Prostate gland (tissue), 2 donors: Measurements from ENCODE around the gene HDHD5. TPM values are rescaled to one million over a fixed set of nuclear protein-coding genes. Genes with fewer than 3 reads are reported as not detected.

ENCODE experiments used
- DNase-seq: peaks from one replicate; pipeline ENCODE4 v3.0.0-alpha.2; 2019; ENCODE audit warnings: low spot score
- H3K27ac ChIP-seq, 2 donors: fragments of 200-600 bp; sonication (generic); 2 replicates each; pipeline ENCODE4 v1.5.1; 2017 to 2019
- H3K27me3 ChIP-seq: fragments of 200-600 bp; sonication (generic); replicated peaks from 2 replicates; pipeline ENCODE4 v1.5.1; 2019; ENCODE audit not compliant: insufficient read depth
- H3K36me3 ChIP-seq, 2 donors: fragments of 200-600 bp; sonication (generic); 1 replicate in 1 of 2; 2 replicates in 1 of 2; pipeline versions ENCODE4 v1.5.1 to v1.8.1; 2017 to 2019
- H3K4me1 ChIP-seq: fragments of 200-600 bp; sonication (generic); replicated peaks from 2 replicates; pipeline ENCODE4 v1.5.1; 2019
- H3K4me3 ChIP-seq, 2 donors: fragments of 200-600 bp; sonication (generic); 2 replicates each; pipeline ENCODE4 v1.5.1; 2017 to 2019
- H3K9me3 ChIP-seq: fragments of 200-600 bp; sonication (generic); 2 replicates; pipeline ENCODE4 v1.5.1; 2017
- POLR2A ChIP-seq: fragments of 450-650 bp; IDR thresholded peaks from one replicate; pipeline ENCODE4 v1.6.1; 2016; ENCODE audit warnings: antibody characterized with exemption, mild to moderate bottlenecking
- POLR2AphosphoS5 ChIP-seq: sonication (generic); formaldehyde crosslinking; IDR thresholded peaks from one replicate; pipeline ENCODE4 v1.6.1; 2017; ENCODE audit warnings: antibody characterized with exemption
- WGBS: methylation state at CpG from one replicate; pipeline ENCODE4 v1.1.5; 2018; 5-methylcytosine and 5-hydroxymethylcytosine counted together
- intact Hi-C: fragments of 100-400 bp; cut with DNase I; formaldehyde crosslinking; loops from one replicate; pipeline ENCODE4 v1.14.2; 2022
- total RNA-seq, 2 donors: library from RNA; depleted of rRNA; stranded (reverse); fragments of >200 nt; gene quantifications; one replicate each; pipeline ENCODE4 v1.1.0, GENCODE V29; 2016
- TF ChIP-seq, protein P1 (sequence below), 4 experiments: fragments of 200-600 bp in 2 of 4; fragments of 450-650 bp in 2 of 4; sonication (generic) in 2 of 4; IDR thresholded peaks; 1 replicate in 3 of 4; 2 replicates in 1 of 4; pipeline ENCODE4 v1.5.1; 2016 to 2019; ENCODE audit warnings: antibody characterized with exemption in 4 of 4, mild to moderate bottlenecking in 2 of 4, moderate library complexity in 2 of 4

The HDHD5 gene
- total RNA-seq, 2 donors from 2014 or later: 38.7 to 51.6 TPM

DNA sequence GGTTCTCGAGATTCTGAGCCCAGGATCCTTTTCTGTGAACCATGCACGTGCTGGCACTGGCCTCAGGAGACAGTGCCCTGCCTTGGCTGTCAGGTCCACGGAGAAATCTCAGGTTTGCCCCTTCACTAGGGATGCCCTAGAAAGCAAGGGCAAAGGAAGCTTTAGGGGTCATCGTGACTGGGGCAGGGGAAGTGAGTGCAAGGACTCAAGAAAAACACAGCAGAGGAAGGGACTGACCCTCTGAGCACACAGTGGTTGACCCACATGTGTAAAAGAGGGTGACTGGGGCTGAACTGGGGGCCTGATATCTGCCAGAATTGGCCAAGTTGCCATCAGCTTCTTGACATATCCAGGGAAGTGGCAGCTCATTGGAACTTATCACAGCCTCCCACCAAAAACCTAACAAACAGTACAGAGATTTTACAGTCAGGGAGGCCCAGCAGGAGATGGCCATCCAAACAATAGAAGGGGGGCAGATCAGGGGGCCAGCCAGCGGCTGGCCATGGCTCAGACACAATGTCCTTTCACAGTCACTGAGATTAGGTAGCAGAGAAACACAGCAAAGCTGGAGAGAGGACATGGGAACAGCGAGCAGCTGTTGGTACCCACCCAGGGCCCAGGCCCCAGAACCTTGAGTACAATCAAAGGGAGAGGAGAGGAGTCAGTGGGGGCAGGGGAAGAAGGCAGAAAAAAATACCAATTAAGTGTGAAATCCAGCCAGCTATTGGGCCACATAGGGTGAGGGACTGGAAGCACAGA lies 42.3 kb downstream of the HDHD5 start:
- peaks cover 9% of the 10 kb centered on the region for H3K4me1 ChIP-seq
- H3K27ac ChIP-seq: peak overlapping the region; percentile 58 to 83
- no peak for TF ChIP-seq POLR2A
- TF ChIP-seq, protein P1, sequence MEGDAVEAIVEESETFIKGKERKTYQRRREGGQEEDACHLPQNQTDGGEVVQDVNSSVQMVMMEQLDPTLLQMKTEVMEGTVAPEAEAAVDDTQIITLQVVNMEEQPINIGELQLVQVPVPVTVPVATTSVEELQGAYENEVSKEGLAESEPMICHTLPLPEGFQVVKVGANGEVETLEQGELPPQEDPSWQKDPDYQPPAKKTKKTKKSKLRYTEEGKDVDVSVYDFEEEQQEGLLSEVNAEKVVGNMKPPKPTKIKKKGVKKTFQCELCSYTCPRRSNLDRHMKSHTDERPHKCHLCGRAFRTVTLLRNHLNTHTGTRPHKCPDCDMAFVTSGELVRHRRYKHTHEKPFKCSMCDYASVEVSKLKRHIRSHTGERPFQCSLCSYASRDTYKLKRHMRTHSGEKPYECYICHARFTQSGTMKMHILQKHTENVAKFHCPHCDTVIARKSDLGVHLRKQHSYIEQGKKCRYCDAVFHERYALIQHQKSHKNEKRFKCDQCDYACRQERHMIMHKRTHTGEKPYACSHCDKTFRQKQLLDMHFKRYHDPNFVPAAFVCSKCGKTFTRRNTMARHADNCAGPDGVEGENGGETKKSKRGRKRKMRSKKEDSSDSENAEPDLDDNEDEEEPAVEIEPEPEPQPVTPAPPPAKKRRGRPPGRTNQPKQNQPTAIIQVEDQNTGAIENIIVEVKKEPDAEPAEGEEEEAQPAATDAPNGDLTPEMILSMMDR (IDR thresholded peaks at IDR 0.05): no peak
- TF ChIP-seq POLR2AphosphoS5: no peak
- no peaks in the 10 kb centered on the region for H3K9me3 ChIP-seq
- H3K27me3 ChIP-seq: no peaks in the 10 kb centered on the region
- no peak overlapping the region for H3K4me3 ChIP-seq
- DNase-seq: no peak
- intact Hi-C loops: no loop called here
- 39% methylated on average over 6 of the region's 6 CpGs for WGBS
- no peaks in the 10 kb centered on the region for H3K36me3 ChIP-seq

DNA sequence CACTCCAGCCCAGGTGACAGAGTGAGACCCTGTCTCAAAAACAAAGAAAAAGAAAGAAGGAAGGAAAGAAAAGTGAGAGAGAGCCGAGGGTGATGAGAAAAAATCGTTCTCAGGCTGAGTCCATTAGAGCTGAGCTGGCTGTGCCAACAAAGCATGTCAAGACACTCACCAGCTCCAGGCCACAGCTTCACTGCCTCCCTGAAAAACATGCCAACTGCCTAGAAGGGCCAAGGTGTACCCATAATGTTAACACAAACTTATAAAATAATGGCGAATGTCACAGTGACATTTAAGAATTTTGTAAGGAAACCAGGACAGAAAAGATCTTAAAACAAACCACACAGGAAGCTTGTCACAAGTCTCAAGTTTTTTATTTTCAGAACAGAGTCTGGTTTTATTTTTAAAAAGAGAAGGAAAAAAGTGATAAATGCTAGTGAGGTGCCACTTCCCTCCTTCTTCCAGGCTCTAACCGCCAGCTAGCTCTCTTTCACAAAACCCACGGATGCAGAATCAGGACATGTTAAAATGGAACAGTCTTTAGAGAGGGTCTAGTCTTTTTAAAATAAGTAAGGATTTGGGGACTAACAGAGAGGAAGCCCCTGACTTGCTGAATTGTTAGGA lies 43.0 kb downstream of the HDHD5 start:
- WGBS: 20% methylated on average over 5 of the region's 5 CpGs
- H3K36me3 ChIP-seq: no peaks in the 10 kb centered on the region
- intact Hi-C loops: no loop called here

DNA sequence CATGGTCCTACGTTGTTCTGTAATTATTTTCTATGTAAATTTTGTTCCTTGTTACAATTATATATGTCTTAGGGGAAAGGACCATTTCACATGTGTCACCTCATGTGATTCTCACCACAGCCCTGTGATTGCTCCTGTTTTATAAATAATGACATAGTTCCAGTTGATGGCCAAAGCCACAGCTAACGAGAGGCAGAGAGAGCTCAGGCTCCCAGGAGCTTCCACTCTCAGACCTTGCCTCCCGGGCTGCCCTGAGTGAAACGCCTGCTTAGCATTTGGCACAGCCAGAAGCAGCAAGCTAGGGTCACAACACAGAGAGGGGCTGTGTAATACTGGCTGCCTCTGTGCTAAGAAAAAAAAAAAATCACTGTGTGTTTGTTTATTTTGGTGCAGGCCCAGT lies 43.8 kb downstream of the HDHD5 start:
- H3K9me3 ChIP-seq: no peaks in the 10 kb centered on the region
- H3K36me3 ChIP-seq: no peaks in the 10 kb centered on the region
- H3K4me1 ChIP-seq: peaks cover 9% of the 10 kb centered on the region
- no peak overlapping the region for H3K4me3 ChIP-seq
- peak overlapping the region in 1 of 2 donors; percentile 83 for H3K27ac ChIP-seq
- no peaks in the 10 kb centered on the region for H3K27me3 ChIP-seq
- 50% methylated on average over 4 of the region's 4 CpGs for WGBS
- TF ChIP-seq POLR2A (no peak), POLR2AphosphoS5 (no peak)
- TF ChIP-seq, protein P1 (IDR thresholded peaks at IDR 0.05): no peak
- no peak for DNase-seq
- intact Hi-C loops: no loop called here

More for the DNA sequence above, 43.0 kb downstream of the HDHD5 start:
- Histone ChIP-seq H3K27ac (peak overlapping the region; percentile 58 to 83), H3K4me3 (no peak overlapping the region), H3K4me1 (peaks cover 9% of the 10 kb centered on the region), H3K27me3 (no peaks in the 10 kb centered on the region), H3K9me3 (no peaks in the 10 kb centered on the region)
- TF ChIP-seq POLR2AphosphoS5: peak; percentile 85
- TF ChIP-seq POLR2A: no peak
- DNase-seq: peak; percentile 77

DNA sequence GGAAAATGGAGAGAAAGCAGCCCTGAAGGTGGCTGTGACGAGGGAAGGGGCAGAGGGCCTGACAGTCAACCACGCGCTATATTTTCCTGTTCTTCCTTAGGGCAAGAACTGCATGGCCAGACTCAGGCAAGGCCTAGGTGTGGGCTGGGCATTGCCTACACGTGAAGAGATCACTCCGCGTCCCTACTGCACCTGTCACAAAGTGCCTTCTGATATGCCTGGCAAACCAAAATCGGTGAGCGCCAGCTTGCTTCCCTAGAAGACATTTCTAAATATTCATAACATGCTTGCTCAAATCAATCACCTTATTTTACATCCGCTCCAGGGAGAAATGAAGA lies 44.2 kb downstream of the HDHD5 start:
- Histone ChIP-seq H3K4me3 (no peak overlapping the region), H3K36me3 (no peaks in the 10 kb centered on the region), H3K9me3 (no peaks in the 10 kb centered on the region), H3K27ac (peak overlapping the region in 1 of 2 donors; percentile 9), H3K4me1 (peaks cover 9% of the 10 kb centered on the region), H3K27me3 (no peaks in the 10 kb centered on the region)
- intact Hi-C loops: no loop called here
- DNase-seq: no peak
- 83% methylated on average over 9 of the region's 9 CpGs for WGBS
- no peak for TF ChIP-seq POLR2A
- TF ChIP-seq POLR2AphosphoS5: no peak
- TF ChIP-seq, protein P1 (IDR thresholded peaks at IDR 0.05): no peak

DNA sequence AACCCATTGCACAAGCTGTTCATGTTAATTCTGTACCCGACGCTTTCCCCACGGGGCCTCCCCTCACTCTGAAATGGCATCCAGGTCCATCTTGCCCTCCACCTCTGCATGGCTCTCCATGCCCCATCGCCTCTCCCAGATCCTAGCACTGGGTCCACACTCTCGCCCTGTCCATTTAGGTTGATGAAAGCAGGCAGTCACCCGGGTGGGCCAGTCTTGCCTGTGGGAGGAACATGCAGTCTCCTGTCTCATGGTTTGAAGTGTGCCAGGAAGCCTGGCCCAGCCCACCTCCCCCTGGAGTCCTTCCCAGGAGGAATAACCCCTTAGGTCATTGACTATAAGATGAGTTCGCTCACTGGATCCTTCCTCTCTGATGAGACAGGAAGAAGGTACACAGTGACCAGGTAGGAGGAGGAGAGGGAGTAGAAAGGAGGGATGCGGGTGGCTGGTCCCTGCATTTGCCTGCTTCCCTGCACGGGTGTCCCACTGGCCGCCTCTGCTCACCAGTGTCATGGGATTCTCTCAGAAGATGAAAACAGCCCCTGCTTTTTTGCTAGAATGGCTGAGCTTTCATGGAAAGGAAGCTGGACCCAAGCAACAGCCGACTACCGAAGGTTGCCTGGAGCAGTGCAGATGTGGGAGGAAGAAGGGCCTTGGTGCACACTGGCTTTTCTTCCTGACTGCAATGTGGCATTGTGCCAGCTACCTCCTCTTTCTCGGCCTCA lies 44.7 kb downstream of the HDHD5 start:
- no peaks in the 10 kb centered on the region for H3K9me3 ChIP-seq
- H3K36me3 ChIP-seq: no peaks in the 10 kb centered on the region
- H3K27ac ChIP-seq: peak overlapping the region in 1 of 2 donors; percentile 9
- peaks cover 9% of the 10 kb centered on the region for H3K4me1 ChIP-seq
- H3K27me3 ChIP-seq: no peaks in the 10 kb centered on the region
- no peak for DNase-seq
- H3K4me3 ChIP-seq: no peak overlapping the region
- no peak for TF ChIP-seq POLR2A
- TF ChIP-seq POLR2AphosphoS5: no peak
- TF ChIP-seq, protein P1 (IDR thresholded peaks at IDR 0.05): no peak
- WGBS: 64% methylated on average over 13 of the region's 13 CpGs
- intact Hi-C loops: no loop called here
